HG02870 (cell line): Measurements from ENCODE around the gene CEP85L.

Experiments used
- ATAC-seq: cut with Tn5 transposase; IDR thresholded peaks from one replicate; pipeline ENCODE4 v1.9.1; 2021; ENCODE audit warnings: mild to moderate bottlenecking, moderate library complexity; ENCODE audit not compliant: unreplicated experiment

Gene CEP85L

GRCh38 chr6:118546164-118546879 lies 105.1 kb downstream of the CEP85L start:
- ATAC-seq = no peak

DNA sequence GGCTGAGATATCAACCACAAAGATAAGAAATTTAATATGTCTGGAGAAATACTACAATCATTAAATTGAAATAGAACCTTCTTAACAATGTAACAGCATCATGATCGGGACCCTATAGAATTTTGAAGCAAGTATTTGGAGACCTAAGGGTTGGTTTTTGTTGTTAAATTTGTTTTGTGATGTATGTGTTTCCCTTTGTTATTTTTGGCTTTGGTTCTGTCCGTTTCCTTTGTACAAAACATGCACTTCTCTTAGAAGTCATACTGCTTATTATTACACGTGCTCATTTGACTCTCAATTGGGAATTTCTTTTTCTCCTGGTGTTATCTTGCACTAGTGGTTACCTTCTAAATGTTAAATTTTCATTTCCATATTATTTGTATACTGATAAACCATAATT lies 107.3 kb downstream of the CEP85L start:
- no peak for ATAC-seq

- ATAC-seq = no peak
These were observed 109.0 kb downstream of the CEP85L start for GRCh38 chr6:118542184-118542952.

- no peak for ATAC-seq
These were observed 113.8 kb downstream of the CEP85L start for GRCh38 chr6:118537574-118537973.

GRCh38 chr6:118536478-118536877 lies 114.9 kb downstream of the CEP85L start:
- no peak for ATAC-seq

GRCh38 chr6:118535176-118535844 lies 116.1 kb downstream of the CEP85L start:
- ATAC-seq = no peak

DNA sequence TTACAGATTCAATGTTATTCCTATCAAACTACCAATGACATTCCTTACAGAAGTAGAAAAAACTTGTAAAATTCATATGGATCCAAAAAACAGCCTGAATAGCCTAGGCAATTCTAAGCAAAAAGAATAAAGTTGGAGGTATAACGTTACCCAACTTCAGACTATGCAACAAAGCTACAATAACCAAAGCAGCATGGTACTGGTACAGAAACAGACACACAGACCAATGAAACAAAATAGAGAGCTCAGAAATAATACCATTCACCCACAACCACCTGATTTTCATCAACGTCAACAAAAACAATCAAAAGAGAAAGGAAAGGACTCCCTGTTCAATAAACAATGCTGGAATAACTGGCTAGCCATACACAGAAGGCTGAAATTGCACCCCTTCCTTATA lies 120.4 kb downstream of the CEP85L start:
- no peak for ATAC-seq

- ATAC-seq = no peak
These were observed 121.6 kb downstream of the CEP85L start for GRCh38 chr6:118529756-118530155.

- no peak for ATAC-seq
These were observed 123.3 kb downstream of the CEP85L start for GRCh38 chr6:118528129-118528528.

GRCh38 chr6:118525913-118526780 lies 125.2 kb downstream of the CEP85L start:
- no peak for ATAC-seq

DNA sequence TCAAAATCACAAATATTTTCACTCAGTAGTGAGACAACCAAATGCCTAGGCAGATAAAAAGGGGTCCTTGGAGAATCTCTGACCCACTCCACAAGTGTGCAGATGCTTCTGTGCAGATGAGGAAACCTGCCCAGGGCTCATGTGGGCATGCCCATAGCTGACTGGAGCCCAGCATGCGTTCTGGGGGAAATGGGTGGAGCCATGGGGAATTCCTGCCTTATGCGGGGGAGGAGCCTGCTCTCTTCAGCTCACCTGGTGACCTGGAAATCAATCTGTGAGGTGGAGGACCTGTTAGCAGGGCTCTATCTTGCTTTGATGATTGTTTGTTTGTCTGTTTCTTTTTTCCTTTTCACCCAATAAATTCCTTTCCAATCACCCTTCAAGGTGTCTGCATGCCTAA lies 126.7 kb downstream of the CEP85L start:
- ATAC-seq = no peak

DNA sequence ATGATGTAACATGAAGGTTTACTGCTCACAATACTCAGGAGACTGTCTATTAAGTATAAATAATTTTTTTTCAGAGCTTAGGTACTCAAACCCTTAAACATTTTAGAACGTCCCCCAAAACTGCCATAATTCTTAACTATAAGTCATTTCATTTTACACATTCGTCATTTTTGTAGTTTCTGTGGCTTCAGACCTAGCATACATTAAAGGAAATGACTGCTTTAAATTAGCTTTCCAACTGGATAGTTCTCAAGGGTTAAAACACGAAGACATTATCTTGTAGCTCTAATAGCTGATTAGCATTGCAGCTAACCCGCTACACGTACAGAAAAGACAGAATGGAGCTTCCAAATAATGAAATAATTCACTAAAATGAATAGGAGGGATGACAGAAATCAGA lies 128.2 kb downstream of the CEP85L start:
- peak; percentile 78 for ATAC-seq

GRCh38 chr6:118522422-118522821 lies 129.0 kb downstream of the CEP85L start:
- ATAC-seq = no peak

- no peak for ATAC-seq
These were observed 136.7 kb downstream of the CEP85L start for GRCh38 chr6:118514689-118515088.

- ATAC-seq = no peak
These were observed 139.3 kb downstream of the CEP85L start for GRCh38 chr6:118511930-118512715.

DNA sequence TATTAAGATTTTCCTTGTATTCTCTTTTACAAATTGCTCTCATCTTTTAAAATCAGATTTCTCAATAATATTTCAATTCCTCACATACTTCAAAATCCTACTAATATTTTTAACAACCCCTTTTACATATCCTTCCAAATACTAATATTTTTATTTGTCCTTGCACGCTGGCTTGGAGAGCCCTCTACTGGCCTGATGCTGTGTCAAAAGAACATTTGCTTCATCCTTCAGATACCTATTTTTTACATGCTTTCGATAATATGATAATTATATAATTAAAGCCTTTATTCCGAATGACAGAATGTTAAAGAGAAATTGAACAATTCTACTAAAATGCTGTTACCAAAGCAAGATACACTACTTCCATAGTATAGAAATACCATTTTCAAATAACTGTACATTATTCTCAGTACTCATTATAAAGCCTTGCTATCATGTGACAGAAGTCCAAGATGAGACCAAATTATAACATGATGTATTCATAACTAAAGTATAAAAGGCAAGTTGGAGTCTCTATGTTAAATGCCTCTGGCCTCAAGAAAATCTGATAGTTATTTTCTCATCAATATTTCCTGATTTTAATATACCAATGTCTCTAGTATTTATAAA lies 142.3 kb downstream of the CEP85L start:
- ATAC-seq = no peak

DNA sequence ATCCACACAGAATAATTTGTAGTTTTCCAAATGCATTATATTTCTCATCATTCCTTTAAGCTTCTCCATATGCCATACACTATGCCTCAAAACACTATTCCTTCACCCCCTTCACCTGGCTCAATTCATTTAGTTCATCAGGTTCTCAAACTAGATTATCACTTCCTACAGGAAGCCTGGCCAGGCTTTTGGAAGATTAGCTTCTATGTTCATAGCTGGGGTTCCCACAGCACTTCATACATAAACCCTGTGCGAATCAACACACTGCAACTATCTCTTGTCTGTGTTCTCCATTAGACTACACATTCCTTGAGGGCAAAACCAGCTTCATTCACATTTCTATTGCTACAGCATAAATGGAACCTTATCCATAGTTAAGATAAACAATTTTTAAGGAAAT lies 143.8 kb downstream of the CEP85L start:
- no peak for ATAC-seq

- ATAC-seq = no peak
These were observed 145.2 kb downstream of the CEP85L start for GRCh38 chr6:118506071-118506638.

GRCh38 chr6:118505656-118506055 lies 145.7 kb downstream of the CEP85L start:
- ATAC-seq = no peak
